A673 (cell line): ENCODE measurements around the gene TAF5L. TPM values are rescaled to one million over a fixed set of nuclear protein-coding genes. Genes with fewer than 3 reads are reported as not detected.

Source experiments
- BruUV-seq: library from RNA; stranded (reverse); fragments of 400-500 nt; replicated peaks from 2 replicates; lab custom pipeline; 2021; lab: Mats Ljungman, UMichigan
- CTCF ChIA-PET: fragments of 300-600 bp; sonication (Branson Sonifier 250); formaldehyde crosslinking; loops from one replicate; lab custom pipeline; 2022; ENCODE audit warnings: antibody characterized with exemption; lab: Charles Lee
- POLR2A ChIA-PET: fragments of 300-600 bp; sonication (Branson Sonifier 250); formaldehyde crosslinking; loops from one replicate; lab custom pipeline; 2022; ENCODE audit warnings: antibody characterized with exemption; ENCODE audit not compliant: low non-redundant PET; lab: Charles Lee
- DNase-seq: peaks from one replicate; pipeline ENCODE4 v3.0.0-alpha.2; 2015; ENCODE audit warnings: low spot score
- H3K27ac ChIP-seq: fragments of 200-600 bp; sonication (generic); 2 replicates; pipeline ENCODE4 v1.5.1; 2016; ENCODE audit warnings: mixed run types, low read depth, mild to moderate bottlenecking, mixed read lengths, antibody characterized with exemption, low read length; ENCODE audit not compliant: poor library complexity, severe bottlenecking
- H3K27me3 ChIP-seq: fragments of 200-600 bp; sonication (generic); replicated peaks from 2 replicates; pipeline ENCODE4 v1.6.1; 2017; ENCODE audit warnings: mixed run types, low read depth, mild to moderate bottlenecking, mixed read lengths, antibody characterized with exemption, low read length; ENCODE audit not compliant: insufficient read depth, poor library complexity
- H3K36me3 ChIP-seq: fragments of 200-600 bp; sonication (generic); 2 replicates; pipeline ENCODE4 v1.6.1; 2016; ENCODE audit warnings: mixed run types, mild to moderate bottlenecking, mixed read lengths, antibody characterized with exemption, low read length; ENCODE audit not compliant: insufficient read depth, poor library complexity, severe bottlenecking
- H3K4me1 ChIP-seq: fragments of 200-600 bp; sonication (generic); 2 replicates; pipeline ENCODE4 v1.6.1; 2017; ENCODE audit warnings: mixed run types, mild to moderate bottlenecking, mixed read lengths, antibody characterized with exemption, low read length; ENCODE audit not compliant: insufficient read depth, poor library complexity, severe bottlenecking
- H3K4me3 ChIP-seq: fragments of 200-600 bp; sonication (generic); 2 replicates; pipeline ENCODE4 v1.5.1; 2016; ENCODE audit warnings: low read depth, mixed run types, mild to moderate bottlenecking, mixed read lengths, low read length; ENCODE audit not compliant: poor library complexity, severe bottlenecking
- H3K9me3 ChIP-seq: fragments of 200-600 bp; sonication (generic); 2 replicates; pipeline ENCODE4 v1.6.1; 2016; ENCODE audit warnings: mixed run types, low read depth, mild to moderate bottlenecking, mixed read lengths, antibody characterized with exemption, low read length; ENCODE audit not compliant: poor library complexity, severe bottlenecking
- EZH2 ChIP-seq: fragments of 200-600 bp; sonication (generic); IDR thresholded peaks from 2 replicates; pipeline ENCODE4 v1.6.1; 2017; ENCODE audit warnings: borderline replicate concordance, low read depth, mild to moderate bottlenecking, mixed read lengths, antibody characterized with exemption, low read length; ENCODE audit not compliant: poor library complexity, severe bottlenecking
- intact Hi-C: fragments of 100-400 bp; cut with micrococcal nuclease; formaldehyde crosslinking; loops from one replicate; pipeline ENCODE4 v1.10.0; 2022; ENCODE audit not compliant: unreplicated experiment
- total RNA-seq: library from RNA; stranded (reverse); gene quantifications from 2 replicates; pipeline ENCODE4 v1.2.3, GENCODE V29; 2021
- TF ChIP-seq, protein P1 (sequence below): fragments of 300-800, 200-600 bp; sonication (generic); conservative IDR thresholded peaks from 2 replicates; pipeline ENCODE4 v1.5.1; 2017; ENCODE audit warnings: low read depth, mild to moderate bottlenecking, antibody characterized with exemption, low read length, moderate library complexity, mixed read lengths

TAF5L gene
- total RNA-seq, 1 experiment from 2014 or later: 33.4 TPM

DNA sequence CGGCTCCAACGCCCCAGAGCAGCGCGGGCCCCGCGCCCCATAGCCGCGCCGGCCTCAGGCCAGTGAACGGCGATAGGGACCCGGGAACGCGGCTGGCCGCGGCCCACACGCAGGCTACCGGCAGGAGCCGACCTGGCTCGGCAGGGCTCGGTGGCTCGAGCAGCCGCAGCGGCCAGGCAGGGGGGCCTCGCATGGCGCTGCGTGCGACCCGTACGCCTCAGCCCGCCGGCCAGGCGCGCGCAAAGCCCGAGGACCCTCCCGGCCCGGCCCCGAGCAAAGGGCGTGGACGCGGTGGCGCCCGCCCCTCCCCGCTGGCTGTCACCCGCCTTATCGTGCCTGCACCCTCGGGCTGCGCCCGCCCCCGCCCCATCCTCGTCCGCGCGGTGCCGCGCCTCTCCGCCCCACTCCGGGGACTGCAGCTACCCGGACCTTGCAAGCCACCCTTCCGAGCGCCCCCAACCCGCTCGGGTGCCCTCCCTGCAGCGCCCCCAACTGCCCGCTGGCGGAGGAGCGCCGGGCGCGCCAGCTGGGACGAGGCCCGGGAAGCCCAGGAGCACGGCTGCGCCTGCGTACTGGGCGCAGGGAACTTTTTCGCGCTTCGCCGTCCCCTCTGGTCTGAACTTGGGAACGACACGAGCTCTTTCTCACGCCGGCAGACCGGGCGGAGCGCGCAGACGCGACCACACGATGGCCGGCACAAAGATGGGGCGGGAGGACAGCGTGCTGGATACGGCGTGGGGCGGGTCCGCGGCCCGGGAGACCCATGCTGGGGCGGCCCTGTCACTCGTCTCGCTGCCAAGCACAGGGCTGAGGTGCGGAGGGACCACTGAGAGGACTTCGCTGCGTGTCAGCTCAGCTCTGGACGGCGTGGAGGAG is 67.2 kb downstream of the TAF5L start, which contains the start of gene ABCB10:
Gene ABCB10 (minus strand): TSS at position 248 of the 876 bp plus-strand sequence. CDS start 55 bp downstream, at position 193.
- POLR2A ChIA-PET: interaction anchor here (0.5 to 0.7 kb wide), 4 partner anchors 21 to 1433 kb away, joined by 3 to 14 read pairs (median 9); no protein-coding TSS in a partner anchor
- CTCF ChIA-PET: interaction anchor here (0.6 to 1.2 kb wide), 5 partner anchors 9 to 85 kb away, joined by 3 to 4 read pairs (median 3); partner anchors contain the start of gene NUP133
- Histone ChIP-seq H3K9me3 (no peaks in the 10 kb centered on the region), H3K27me3 (no peaks in the 10 kb centered on the region), H3K4me3 (peak within 1 kb of the TSS; percentile 94), H3K4me1 (peaks cover 19% of the 10 kb centered on the region), H3K27ac (peak within 1 kb of the TSS; percentile 75), H3K36me3 (no peaks in the 10 kb centered on the region)
- DNase-seq: peak; percentile 98
- intact Hi-C loops: loop anchor here (1.0 kb wide), 1 partner anchor 68 kb away; the partner anchor contains the start of genes TAF5L and URB2
- no TSS peak for BruUV-seq
- TF ChIP-seq, protein P1, sequence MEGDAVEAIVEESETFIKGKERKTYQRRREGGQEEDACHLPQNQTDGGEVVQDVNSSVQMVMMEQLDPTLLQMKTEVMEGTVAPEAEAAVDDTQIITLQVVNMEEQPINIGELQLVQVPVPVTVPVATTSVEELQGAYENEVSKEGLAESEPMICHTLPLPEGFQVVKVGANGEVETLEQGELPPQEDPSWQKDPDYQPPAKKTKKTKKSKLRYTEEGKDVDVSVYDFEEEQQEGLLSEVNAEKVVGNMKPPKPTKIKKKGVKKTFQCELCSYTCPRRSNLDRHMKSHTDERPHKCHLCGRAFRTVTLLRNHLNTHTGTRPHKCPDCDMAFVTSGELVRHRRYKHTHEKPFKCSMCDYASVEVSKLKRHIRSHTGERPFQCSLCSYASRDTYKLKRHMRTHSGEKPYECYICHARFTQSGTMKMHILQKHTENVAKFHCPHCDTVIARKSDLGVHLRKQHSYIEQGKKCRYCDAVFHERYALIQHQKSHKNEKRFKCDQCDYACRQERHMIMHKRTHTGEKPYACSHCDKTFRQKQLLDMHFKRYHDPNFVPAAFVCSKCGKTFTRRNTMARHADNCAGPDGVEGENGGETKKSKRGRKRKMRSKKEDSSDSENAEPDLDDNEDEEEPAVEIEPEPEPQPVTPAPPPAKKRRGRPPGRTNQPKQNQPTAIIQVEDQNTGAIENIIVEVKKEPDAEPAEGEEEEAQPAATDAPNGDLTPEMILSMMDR: peak; percentile 94
- TF ChIP-seq EZH2: no peak

DNA sequence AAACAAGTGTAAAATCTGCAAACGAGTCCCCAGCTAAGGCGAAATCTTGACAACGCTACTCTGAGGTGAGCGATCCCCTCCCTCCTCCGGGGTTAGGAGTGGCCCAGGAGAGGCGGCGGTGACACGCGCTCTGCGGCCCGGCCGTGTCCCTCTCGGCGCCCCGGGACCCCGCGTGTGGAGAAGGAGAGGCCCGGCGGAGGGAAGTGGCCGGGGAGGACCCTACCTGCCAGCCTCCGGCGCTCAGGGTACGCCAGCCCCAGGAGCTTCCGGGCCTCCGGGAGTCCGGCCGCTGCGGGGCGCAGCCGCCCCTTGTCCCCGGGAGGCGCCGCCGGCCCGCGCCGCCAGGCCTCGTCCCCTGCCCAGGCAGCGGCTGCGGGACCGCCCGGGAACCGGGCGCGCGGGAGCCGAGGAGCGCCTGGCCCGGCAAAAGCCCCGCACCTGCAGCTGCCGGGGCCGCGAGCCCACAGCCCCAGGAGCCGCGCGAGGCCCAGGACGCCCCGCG is 68.0 kb downstream of the TAF5L start:
- peak; percentile 48 for DNase-seq
- no TSS peak for BruUV-seq
- TF ChIP-seq, protein P1: peak; percentile 15; the same call in 1 of the 2 replicates
- no peak for TF ChIP-seq EZH2
- POLR2A ChIA-PET: no interaction called here
- CTCF ChIA-PET: interaction anchor here (1.2 kb wide), 1 partner anchor 50 kb away, joined by 3 read pairs; the partner anchor contains the start of gene NUP133
- H3K27me3 ChIP-seq: no peaks in the 10 kb centered on the region
- H3K9me3 ChIP-seq: no peaks in the 10 kb centered on the region
- intact Hi-C loops: no loop called here
- H3K4me3 ChIP-seq: peak overlapping the region; percentile 94
- peak overlapping the region; percentile 75 for H3K27ac ChIP-seq
- H3K36me3 ChIP-seq: no peaks in the 10 kb centered on the region
- peaks cover 19% of the 10 kb centered on the region for H3K4me1 ChIP-seq

DNA sequence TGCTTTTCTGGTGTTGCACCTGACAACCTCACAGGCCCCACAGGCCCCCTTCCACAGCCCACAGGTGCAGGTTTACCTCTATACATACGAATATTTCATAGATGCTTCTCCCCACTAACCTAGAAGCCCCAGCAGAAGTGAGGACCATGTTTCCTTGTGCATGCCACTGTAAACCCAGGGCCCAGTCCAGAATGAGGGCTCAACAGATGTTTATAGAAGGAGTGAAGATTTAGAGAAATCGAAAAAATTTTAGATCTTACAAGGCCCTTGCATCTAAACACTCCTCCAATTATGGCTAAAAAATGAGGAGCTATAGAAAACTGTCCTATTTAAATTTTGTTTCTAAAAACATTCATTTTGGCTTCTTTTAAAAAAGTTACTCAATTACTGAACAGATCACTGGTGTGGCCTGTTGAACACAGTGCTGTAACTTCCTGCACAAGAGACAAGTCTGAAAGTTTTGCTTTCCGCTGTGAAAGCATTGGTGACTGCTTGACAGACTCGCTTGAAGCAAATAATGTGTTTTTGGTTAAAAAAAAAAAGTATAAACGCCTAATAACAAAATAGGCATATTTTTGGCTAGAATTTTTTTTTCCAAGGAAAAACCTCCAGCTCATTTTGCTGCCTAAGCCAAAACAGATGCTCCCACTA is 68.6 kb downstream of the TAF5L start:
- ChIA-PET POLR2A (no interaction called here), CTCF (no interaction called here)
- TF ChIP-seq, protein P1: no peak
- no peak for TF ChIP-seq EZH2
- no peak for DNase-seq
- H3K27me3 ChIP-seq: no peaks in the 10 kb centered on the region
- no peaks in the 10 kb centered on the region for H3K36me3 ChIP-seq
- no peaks in the 10 kb centered on the region for H3K9me3 ChIP-seq
- intact Hi-C loops: no loop called here
- H3K27ac ChIP-seq: peak overlapping the region; percentile 75
- BruUV-seq: no TSS peak
- H3K4me1 ChIP-seq: peaks cover 19% of the 10 kb centered on the region
- peak overlapping the region; percentile 94 for H3K4me3 ChIP-seq
